Measurements from ENCODE around the gene KLHDC8A.
A peak's percentile ranks its signal among the peaks of the same experiment; 100 is the strongest.
"Not testable (repeated sequence)": the region's sequence is repeated elsewhere in the genome, so short reads cannot be mapped to it uniquely, and the experiment has no call there.

The KLHDC8A gene

GRCh38 chr1:205370780-205371179 lies 14.1 kb upstream of the KLHDC8A start:
- no peak for DNase-seq

GRCh38 chr1:205369701-205370123 lies 13.0 kb upstream of the KLHDC8A start:
- DNase-seq: no peak

- no peak for DNase-seq
Measured at GRCh38 chr1:205368478-205368877, 11.8 kb upstream of the KLHDC8A start.

GRCh38 chr1:205365945-205366463 lies 9.3 kb upstream of the KLHDC8A start:
- no peak for DNase-seq

DNA sequence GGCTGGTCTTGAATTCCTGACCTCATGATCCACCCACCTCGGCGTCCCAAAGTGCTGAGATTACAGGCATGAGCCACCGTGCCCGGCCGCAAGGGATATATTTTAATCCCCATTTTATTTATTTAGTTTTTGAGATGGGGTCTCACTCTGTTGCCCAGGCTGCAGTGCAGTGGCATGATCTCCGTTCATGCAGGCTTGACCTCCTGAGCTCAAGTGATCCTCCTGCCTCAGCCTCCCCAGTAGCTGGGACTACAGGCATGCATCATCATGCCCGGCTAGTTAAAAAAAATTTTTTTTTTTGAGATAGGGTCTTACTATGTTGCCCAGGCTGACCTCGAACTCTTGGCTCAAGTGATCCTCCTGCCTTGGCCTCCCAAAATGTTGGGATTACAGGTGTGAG lies 8.4 kb upstream of the KLHDC8A start:
- DNase-seq: not testable (repeated sequence)

DNA sequence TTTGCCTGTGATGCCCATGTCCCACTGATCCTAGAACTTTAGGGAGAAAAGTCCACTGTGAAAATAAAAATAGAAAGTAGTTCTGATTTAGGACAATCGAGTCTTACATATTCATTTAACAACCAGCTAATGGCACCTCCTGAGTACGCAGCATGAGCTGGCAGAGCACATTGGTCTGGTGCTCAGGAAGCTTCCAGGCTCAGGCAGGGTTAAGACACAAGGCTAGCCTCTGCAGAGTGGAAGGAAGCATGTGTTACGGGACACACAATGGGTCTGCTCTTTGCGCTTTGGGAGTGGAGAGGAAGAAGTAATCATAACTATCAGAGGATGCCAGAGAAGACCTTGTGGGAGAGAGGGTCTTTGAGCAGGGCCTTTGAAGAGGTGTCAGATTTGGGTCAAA lies 4.2 kb upstream of the KLHDC8A start:
- no peak for DNase-seq

DNA sequence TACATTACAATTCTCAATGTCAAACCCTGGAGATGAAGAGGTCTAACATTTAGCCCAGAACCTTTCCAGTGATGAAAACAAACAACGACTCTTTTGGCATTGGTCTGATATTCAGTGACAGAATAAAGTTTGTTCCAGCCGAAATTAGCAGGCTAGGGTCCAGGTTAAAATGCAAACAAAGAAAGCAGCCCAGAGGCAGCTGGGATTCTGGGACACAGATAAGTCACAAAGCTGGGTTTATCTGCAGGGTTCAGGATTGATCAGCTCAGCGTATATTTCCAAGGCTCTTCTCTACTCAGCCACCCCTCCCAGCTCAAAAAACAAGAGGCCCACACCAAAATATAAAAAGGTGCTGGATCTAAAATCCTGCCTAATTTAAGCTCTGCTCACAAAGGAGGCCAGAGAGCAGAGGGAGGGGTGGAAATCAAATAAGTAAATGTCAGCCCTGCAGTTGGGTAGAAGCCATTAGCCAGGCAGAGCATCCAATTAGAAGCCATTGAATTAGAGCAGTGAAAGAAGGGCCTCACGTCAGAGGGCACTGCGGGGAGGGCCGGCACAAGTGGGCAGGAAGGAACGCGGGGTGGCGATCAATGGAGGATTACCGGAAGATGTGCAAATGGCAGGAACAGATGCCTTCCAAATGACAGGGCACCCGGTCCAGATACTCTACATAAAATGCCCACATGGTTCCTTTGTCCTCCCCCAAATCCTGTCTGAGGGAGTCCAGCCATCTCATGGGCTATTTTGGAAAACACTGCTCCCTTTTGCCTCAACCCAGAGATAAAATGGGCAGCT lies 3.2 kb upstream of the KLHDC8A start:
- no peak for DNase-seq

DNA sequence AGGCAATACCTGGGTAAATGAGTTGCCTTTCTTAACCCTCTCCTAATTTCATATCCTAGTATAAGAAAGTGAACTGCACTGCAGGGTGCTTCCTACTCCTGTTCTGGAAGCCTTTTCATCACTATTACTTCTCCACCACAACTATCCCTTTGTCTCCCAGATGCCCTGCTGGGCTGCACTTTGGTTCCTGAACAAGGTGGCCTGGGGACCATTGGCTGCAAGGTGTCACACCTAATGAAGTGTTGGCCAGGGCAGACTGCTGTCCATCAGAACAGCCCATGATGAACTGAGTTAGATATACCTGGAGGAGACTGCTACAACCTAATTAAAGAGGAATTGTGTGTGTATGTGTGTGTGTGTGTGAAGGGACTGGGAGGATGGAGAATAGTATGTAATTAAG lies 1.9 kb upstream of the KLHDC8A start:
- no peak for DNase-seq

DNA sequence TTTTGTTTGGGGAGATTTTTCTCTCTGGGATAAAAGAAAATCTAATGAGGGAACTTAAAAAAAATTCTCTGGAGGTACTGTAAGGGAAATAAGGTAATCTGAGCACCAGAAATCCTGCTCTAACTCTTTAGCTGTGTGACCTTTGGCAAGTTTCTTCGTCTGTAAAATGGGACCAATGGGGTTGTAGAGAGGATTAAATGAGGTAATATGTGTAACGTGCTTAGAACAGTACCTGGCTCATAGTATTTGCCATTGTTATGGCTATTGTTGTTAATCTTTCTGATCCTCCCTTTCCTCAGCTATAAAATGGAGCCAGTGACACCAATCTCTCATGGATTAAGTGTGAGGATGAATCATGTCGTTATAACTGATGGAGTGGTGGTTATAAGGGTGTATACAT lies 845 bp upstream of the KLHDC8A start:
- no peak for DNase-seq

- DNase-seq: no peak
Measured at GRCh38 chr1:205355075-205355453, 1.7 kb downstream of the KLHDC8A start.

GRCh38 chr1:205354259-205355074 lies 2.3 kb downstream of the KLHDC8A start:
- DNase-seq: peak; percentile 38

- DNase-seq: no peak
Measured at GRCh38 chr1:205353612-205354011, 3.1 kb downstream of the KLHDC8A start.

- DNase-seq: no peak
Measured at GRCh38 chr1:205353191-205353590, 3.5 kb downstream of the KLHDC8A start.

DNA sequence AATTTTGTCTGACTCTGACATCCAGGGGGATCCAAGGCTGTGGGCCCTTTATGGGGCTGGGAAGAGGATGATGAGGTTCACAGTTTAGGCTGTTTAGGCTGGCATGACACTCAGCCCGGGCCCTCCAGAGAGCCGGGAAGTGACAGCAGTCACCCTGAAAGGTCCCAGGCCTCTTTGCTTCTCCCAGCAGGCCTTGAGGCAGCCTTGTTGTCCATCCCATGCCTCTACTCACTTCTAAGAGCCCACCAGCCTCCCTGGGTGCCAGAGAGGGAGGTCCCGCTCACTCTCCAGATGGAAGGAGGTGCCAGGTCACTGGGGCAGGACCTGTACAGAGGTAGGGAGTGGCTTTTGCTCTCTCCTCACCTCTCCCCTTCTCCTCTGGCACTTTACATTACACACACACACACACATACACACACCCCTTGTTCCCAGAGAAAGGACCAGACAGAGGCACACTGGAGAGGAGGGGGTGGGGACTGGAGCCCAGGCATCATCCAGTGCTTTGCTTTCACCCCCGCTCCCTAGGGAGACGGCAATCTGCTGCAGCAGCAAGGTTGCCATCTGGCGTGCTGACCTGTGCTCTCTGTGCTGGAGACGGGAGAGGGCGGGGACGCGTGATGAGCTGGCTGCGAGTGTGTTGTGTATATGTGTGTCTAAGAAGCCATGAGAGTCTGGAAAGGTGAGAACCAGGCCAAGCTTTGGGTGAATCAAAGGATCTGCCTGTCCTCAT lies 4.6 kb downstream of the KLHDC8A start:
- DNase-seq: no peak

- DNase-seq: no peak
Measured at GRCh38 chr1:205350691-205351141, 6.0 kb downstream of the KLHDC8A start.

- DNase-seq: no peak
Measured at GRCh38 chr1:205350124-205350523, 6.6 kb downstream of the KLHDC8A start.

DNA sequence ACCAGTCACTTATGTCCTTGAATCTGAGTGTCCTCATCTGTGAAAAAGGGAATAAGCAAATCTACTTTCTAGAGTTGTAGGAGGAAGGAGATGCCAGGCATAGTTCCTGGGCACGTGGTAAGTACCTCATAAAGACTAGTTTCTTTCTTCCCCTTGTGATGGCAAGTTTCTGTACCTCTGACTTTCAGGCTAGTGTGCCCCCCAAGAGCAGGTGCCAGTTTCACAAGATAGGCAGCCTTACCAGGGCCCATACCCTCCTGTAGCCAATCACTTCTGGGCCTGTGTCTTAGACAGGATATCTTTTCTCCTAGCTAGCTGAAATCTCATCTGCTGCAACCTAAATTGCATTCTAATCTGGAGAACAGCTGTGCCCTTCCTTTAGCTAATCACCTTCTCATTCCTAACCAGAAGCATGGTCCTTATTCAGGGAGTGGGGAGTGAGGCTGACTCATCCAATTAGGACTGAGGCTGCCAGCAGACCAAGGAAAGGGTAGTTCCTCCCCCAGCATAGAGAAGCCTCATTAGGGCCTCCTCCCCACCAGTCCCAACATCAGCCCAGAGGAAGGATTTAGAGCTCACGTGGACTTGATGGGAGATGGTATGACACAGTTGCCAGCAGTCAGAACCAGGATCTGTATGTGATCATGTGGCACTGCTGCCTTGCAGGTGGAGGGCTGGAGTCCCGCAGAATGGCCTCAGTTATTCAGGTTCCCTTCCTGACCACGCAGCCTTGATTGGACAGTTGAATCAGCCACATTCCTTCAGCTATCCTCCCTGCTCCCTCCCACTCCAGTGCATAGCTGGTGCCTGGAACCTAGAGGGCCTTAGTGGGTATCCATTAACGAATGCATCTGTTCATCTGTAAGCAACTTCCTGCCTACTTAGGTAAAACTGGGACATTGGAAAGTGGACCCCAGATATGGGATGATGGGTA lies 7.9 kb downstream of the KLHDC8A start:
- DNase-seq: no peak

- DNase-seq: no peak
Measured at GRCh38 chr1:205346956-205347574, 9.7 kb downstream of the KLHDC8A start.

DNA sequence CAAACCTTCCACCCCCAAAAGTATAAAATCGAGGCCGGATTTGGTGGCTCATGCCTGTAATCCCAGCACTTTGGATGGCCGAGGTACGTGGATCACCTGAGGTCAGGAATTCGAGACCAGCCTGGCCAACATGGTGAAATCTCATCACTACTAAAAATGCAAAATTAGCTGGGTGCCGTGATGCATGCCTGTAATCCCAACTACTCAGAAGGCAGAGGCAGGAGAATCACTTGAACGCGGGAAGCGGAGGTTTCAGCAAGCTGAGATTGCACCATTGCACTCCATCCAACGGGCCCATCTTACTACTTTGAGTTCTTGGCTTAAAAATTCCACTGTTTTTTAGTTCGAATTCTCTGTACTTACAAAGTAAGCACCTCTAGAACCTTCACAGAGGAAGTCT lies 11.0 kb downstream of the KLHDC8A start:
- no peak for DNase-seq

DNA sequence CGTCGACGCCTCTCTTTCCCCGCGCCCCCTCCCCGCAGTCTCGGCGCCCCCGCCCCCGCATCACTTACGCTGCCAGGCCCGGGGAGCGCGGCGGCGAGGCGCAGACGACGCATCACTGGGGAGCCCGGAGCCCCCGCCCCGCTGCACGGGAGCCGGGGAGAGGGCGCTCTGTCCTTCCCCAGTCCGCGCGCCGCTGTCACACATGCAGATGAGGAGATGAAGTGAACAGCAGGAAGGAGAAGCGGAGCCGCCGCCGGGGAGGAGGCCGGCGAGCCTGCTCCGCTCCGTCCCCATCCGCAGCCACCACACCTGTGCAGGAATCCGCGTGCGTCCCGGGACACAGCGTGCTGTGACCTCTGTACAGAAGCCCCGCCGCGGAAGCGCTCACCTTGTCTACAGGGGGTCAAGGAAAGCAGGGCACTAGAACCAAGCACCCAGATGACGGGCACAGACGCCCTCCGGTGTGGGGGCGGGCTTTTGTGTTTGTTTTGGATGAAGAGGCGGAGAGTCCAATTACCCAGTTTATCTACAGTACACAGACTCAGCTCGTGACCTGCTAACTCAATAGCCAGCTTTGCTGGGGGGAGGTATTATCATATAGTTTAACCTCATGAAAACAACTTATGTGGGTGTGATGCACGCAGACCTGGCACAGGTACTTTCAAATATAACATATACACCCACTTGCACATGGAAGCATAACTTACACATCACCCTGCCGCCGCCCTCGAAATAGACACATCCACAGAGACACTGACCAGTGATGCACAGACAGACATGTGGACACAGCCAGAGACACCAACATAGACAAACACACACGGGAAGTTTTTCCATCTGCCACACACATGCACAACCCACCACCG lies 12.4 kb downstream of the KLHDC8A start:
- DNase-seq: peak; percentile 55

All from stimulated activated CD4-positive, alpha-beta T cell treated with anti-CD3 and anti-CD28 coated beads, Interleukin-12 subunit alpha, Interleukin-12 subunit beta, amount 100 ng/mL, for 4 hours (primary cell).